Measurements from ENCODE around the gene MICB.
"Not testable (repeated sequence)": the region's sequence is repeated elsewhere in the genome, so short reads cannot be mapped to it uniquely, and the experiment has no call there.

MICB gene

DNA sequence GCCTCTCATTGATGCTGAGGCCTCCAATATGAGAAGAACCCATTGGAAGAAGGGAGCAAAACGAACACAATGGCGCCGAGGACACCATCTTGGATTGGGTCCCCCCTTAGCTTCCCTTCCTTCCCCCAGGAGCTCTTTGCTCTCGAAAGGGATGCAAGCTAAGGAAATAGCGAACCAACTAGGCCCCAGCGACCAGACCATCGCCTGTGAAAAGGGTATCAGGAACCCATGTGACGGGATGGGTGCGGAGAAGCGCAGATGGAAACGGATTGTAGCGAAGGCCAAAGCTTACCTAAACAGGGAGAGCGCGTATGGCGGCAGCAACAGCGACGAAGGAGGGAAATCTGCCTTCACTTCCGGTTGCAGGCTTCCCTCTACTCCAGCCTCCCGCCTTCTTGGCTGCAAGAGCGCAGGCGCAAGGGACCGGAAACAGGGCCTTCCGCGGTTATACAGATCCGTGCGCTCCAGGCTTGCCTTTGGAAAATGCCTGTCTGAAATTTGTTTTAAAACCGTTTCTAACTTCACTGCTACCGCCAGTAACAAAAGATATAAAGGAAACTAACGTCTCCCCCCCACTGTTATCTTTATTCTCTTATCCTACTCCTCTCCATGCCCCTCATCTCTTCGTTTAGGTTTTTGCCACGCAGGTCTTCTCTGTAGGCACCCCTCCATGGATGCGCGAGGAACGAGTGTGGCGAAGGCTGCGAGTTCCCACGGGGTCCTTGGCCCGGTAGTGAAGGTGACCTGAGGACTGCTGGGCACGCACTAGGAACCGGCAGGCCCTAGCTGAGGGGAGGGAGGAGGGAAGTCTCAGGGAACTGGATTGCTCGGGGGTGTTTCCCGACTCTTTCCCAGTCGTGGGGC, 43.9 kb downstream of the MICB start, which contains the start of gene DDX39B:
DDX39B (minus strand) TSS at position 346 of the 864 bp plus-strand sequence. CDS start 1,471 bp downstream, outside the sequence.
- DNase-seq, result peak; percentile 97

DNA sequence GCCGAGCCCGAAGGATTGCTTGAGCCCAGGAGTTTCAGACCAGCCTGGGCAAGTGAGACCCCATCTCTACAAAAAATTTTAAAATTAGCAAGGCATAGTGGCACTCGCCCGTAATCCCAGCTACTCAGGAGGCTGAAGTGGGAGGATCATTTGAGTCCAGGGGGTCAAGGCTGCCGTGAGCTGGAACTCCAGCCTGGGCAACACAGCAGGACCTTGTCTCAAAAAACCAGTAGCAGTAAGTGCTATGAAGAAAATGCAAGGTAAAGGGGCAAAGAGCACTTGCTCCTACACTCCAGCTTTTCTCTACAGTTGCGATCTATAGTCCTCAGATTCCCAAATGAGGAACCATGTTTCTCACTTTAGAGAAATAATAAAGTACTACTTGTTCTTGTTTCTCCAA, 45.7 kb downstream of the MICB start:
- DNase-seq, result no peak

DNA sequence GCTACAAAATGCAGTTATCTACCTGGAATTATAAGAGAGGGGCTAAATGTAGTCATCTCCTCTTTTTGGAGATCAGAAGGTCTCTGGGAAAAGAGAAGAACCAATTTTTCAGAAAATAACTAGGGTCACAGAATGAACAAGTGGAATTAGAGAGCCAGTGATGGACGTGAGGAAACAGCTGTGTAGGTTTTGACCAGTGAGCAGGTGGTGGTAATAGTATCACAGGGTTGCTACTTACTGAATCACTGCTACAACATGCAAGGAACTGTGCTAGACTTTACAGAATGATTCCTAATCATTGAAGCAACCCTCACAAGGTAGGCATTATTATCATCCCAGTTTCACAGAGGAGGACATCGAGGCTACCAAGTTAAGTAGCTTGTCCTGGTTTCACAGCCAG, 46.7 kb downstream of the MICB start:
- no peak for DNase-seq

DNA sequence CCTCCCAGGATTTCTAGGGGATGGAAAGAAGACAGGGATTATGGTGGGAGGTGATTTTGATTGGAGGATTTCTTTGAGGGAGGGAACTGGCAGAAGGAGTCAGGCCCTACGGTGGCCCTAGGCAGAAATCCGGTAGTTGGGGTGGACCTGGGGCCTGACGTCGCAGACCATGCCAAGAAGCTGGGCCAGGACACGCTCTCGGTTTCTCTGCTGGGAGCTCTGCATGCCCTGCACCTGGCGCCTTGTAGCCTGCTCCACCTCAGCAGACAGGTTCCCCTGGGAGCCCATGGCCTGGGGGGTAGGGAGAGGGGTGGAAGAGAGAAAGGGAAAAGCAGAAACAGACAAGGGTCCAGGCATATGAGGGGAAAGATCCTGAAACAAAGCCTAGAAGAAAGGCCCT, 47.3 kb downstream of the MICB start:
- DNase-seq, result no peak

DNA sequence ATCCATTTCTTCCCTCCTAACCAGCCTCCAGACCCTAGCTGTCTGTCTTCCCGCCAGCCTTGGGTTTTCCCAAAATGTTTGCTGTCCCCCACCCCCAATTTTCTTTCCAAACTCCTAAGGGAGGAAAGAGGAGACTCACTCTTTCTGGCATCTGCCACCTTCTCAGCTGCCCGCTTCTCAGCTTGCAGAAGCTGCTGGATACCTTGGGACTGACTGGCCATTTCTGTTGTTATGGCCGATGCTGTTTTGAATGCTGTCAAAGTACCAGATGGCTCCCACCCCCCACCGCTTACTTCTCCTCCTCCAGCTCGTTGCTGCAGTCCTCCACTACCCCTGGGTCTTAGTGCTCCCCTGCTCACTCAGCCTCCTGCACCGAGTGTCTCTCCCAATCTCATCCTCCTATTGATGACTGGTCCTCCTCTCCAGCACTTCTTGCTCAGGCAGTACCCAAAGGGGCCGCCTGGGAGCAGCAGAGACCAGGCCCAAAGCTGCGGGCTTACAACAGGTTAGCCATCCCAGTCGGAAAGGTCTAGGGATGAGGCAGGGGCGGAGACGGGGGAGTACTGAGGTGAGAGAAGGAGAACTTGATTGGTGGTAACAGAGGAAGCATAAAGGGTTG, 48.5 kb downstream of the MICB start, which contains the start of gene ATP6V1G2:
ATP6V1G2 (minus strand) TSS at position 270 of the 619 bp plus-strand sequence; CDS start at position 221, 49 bp downstream.
- DNase-seq, result peak; percentile 90

DNA sequence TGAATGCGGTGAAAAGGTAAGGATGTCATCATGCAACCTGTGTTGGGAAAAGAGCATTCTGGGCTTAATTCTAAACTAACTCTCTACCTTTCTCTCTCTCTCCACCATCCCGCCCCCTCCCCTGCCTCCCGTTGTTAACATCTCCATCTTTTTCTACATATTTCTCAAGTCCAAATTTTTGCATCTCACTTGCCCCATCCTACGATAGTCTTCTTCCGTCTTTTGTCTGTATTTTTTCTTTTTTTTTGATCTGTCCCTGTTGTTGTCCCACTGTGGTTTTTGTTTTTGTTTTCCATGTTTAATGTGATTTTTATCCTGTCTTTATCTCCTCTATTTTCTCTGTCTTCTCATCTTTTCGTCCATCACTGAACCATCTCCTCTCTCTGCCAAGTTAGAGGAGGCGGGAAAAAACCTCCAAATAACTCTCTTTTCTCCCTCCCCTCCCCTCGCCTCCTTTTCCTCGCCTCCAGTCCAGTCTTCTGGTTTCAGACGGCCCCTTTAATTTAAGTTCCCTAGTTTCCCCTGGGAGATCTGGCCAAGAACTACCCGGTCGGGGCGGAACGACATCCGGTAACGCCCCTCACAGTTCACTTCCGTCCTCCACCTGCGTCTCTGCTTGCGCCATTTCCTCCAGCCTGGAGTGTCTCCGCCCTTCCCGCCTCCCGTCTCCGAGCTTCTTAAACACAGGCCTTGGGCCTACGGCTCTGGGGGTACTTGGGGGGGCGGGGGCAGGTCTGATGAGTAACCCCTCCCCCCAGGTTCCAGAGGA, 49.2 kb downstream of the MICB start, which contains the start of gene NFKBIL1:
NFKBIL1 (plus strand) TSS at position 651 of the 769 bp plus-strand sequence; CDS start at position 738, 87 bp downstream.
- peak; percentile 99 for DNase-seq

DNA sequence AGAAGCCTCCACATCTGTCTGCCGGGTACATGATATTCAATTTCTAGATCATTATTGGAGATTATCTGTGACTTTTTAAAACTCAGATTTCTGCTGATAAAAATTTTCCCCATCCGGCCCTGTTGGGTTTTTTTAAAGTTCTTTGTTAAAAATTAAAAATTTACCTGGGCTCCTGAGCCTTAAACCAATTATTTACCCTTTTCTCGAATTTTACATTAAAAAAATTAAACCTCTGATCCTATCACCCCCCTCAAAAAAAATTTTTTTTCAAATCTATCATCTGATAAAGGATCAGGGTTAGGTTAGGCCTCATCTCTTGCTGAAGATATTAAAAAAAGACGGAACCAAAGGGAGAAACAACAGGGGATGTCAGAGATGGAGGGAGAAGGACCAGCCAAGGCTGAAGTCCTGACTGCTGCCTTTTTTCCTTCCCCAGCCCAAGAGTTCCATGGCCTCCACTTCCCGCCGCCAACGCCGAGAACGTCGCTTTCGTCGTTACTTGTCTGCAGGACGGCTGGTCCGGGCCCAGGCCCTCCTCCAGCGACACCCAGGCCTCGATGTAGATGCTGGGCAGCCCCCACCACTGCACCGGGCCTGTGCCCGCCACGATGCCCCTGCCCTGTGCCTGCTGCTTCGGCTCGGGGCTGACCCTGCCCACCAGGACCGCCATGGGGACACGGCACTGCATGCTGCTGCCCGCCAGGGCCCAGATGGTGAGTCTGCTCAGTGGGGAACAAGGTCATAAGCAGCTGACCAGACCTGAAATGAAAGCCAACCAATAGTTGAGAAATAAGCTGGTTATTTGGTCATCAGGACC, 50.0 kb downstream of the MICB start:
- no peak for DNase-seq

DNA sequence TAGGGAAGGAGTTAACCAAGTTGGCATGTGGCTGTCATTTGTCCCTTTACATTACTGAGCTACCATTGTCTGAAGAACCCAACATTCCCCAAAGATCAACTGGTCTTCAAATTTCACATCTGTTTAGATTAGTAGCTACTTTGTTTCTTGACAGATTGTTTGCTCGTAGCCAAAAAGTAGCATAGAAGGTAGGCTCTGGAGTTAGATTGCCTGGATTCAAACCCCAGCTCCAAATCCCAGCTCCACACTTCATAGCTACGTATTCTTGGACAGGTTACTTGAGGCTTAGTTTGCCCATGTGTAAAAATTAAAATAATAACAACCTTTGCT, 50.6 kb downstream of the MICB start:
- DNase-seq, result no peak

DNA sequence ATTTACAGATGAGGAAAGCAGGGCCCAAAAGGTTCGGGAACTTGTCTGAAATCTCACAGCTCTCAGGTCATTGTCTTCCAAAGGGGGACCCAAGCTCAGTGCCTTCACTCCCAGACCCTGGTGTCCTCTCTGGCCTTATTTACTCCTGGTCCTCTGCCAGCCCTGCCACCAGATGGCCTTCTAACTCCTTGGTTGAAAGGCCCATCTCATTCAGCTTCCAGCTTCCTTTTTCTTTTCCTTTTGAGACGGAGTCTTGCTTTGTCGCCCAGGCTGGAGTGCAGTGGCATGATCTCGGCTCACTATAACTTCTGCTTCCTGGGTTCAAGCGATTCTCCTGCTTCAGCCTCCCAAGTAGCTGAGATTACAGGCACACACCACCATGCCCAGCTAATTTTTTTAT, 53.4 kb downstream of the MICB start:
- DNase-seq, result not testable (repeated sequence)

DNA sequence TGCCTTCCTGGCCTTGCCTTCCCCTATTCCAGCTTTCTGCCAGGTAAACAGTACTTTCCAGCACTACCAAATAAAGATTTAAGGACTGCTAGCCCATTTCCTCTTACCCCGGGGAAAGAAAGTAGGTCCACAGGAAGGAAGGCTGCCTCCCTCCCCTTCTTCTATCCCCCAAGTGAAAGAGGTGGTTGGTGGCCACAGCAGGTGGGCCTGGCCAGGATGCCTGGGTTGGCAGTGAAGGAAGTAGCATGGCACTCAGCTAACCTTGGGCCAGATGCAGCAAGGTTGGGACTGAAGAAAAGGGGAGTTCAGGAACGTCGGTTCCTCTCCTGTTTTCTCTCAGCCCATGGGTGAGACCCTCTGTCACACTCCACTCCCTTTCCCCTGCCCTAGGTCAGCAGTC, 58.4 kb downstream of the MICB start:
- no peak for DNase-seq

DNA sequence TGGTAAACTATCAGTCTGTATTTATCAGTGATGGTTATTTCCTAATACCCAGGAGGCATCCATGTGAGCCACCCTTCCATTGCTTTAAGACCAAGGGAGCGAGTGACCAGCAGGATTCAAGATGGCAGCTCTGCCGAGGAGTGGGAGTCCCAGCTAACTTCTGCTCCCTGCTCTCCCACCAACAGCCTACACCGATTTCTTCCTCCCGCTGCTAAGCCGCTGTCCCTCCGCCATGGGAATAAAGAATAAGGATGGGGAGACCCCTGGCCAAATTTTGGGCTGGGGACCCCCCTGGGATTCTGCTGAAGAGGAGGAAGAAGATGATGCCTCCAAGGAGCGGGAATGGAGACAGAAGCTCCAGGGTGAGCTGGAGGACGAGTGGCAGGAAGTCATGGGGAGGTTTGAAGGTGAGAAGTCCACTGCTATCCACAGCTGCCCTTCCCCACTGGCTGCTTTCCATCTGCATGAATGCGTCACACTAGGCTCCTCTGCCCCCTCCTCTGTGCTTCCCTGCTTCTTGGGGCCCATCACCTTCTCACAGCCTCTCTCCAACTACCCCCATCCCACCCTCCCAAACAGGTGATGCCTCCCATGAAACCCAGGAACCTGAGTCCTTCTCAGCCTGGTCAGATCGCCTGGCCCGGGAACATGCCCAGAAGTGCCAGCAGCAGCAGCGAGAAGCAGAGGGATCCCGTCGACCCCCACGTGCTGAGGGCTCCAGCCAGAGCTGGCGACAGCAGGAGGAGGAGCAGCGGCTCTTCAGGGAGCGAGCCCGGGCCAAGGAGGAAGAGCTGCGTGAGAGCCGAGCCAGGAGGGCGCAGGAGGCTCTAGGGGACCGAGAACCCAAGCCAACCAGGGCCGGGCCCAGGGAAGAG, 59.7 kb downstream of the MICB start:
- no peak for DNase-seq

DNA sequence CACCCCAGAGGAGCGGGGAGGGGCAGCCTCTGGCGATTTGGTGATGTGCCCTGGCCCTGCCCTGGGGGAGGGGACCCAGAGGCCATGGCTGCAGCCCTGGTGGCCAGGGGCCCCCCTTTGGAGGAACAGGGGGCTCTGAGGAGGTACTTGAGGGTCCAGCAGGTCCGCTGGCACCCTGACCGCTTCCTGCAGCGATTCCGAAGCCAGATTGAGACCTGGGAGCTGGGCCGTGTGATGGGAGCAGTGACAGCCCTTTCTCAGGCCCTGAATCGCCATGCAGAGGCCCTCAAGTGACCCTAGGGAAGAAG, 60.3 kb downstream of the MICB start:
- DNase-seq, result no peak

DNA sequence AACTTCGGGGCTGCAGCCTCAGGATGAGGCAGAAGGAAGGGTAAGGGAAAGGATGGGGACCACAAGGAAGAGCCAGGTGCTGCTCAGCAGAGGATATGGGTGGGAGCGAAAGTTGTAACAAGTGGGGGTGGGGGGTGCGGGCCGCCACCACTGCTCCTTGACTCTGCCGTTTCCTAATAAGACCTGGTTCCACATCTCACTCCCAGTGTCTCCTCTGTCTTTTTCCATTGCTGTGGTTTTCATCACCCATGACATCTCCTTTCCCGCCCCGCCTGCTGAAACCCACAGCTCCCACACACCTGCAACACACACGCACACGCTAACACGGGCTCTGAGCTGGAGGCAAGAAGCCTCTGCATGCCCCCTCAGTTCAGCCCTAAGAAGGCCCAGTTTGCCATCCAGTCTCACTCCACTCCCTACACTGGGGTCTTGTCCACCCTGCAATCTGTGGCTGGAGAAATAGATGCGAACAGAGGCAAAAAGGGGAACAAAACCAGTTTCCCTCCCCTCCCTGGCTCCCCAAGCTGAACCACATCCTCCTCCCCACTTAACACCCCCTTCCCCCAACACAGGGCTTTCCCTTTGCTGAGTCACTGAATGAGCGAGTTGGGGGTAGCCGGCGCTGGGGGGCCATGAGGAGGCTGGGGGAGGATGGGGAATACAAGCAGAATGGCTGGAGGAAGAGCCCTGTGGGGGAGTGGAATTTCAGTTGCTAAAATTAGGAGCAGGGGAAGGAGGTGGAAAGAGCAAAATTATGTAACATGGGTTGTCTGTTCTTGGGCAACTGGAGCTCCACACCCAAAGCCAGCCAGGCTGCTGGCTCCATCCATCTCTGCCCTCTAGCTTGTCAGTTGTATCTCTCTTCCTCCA, 60.9 kb downstream of the MICB start:
- no peak for DNase-seq

DNA sequence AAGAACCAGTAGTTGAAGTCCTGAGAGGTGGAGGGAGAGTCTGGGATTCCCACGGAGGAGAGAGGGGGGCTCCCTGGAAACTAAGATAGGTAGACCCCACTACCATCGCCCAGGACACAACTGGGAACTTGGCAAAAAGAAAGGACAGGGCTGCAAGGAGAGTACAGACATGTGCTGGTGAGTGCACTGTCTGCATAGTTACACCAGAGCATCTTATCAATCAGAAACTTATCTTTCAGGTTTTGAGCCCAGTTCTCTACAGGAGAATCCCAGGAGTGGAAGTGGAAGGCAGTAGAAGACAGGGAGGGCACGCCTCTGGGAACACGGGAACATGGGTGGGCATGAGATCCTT, 61.6 kb downstream of the MICB start:
- no peak for DNase-seq

DNA sequence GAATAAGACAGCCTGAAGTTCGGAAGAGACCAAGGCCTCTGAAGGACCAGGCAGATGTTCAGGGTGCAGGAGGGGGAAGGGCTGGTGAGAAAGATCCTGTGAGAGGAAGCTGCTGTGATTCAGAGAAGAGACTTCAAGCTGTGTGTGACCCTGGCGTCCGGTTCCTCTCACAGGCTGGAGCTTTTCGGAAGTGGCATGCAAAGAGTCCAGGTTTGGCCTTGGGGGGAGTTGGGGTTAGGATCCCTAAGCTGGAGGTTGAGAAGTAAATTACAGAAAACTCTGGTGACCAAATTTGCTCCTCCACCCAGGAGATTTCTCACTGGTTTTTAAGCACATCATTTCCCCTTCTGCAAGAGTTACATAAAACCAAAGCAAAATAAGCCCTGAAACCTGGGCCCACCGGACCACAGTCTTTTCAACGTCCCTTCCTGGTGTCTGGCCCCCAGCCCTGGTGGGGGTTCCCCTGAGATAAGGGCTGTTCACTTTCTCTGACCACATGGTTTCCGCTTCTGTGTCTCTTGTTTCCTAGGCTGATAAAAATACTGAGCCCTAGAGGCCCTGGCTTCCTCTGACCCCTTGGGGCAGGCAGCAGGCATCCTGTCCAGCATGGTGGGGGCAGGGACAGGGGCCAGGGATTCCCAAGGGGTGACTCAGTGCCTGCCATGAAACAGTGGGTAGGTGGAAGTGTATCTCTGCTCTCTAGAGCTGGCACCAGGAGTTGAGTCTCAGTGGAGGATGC, 62.2 kb downstream of the MICB start:
- DNase-seq, result no peak

DNA sequence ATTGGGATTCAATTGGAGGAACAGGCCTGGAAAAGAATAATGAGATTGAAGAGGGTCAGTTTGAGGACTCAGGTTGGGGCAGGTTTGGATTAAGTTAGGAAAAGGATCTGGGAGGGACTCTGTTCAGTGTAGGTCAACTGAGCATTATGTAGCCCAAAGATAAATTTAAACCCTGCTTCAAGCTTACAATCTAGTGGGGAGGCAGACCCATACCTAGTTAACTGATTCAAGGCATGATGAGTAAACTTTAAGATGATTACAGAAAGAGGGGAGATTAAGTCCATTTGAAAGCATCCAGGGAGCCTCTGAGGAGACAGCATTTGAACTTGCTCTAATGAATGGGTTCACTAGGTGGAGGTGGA, 62.7 kb downstream of the MICB start:
- DNase-seq, result no peak
